Gastroesophageal sphincter (tissue), 3 donors: ENCODE results near the gene ARID5B.

ENCODE experiments used
- EP300 ChIP-seq: sonication (generic); formaldehyde crosslinking; IDR thresholded peaks from one replicate; pipeline ENCODE4 v1.6.1; 2017; ENCODE audit warnings: antibody characterized with exemption, mild to moderate bottlenecking
- POLR2AphosphoS5 ChIP-seq: sonication (generic); formaldehyde crosslinking; IDR thresholded peaks from one replicate; pipeline ENCODE4 v1.6.1; 2017; ENCODE audit warnings: antibody characterized with exemption
- TF ChIP-seq, protein P1 (sequence below), 4 experiments: fragments of 200-600 bp in 2 of 4; fragments of 450-650 bp in 2 of 4; sonication (generic) in 1 of 4; IDR thresholded peaks; one replicate each; pipeline ENCODE4 v1.5.1; 2017 to 2019; ENCODE audit warnings: antibody characterized with exemption in 4 of 4, mild to moderate bottlenecking in 2 of 4, moderate library complexity in 2 of 4

DNA sequence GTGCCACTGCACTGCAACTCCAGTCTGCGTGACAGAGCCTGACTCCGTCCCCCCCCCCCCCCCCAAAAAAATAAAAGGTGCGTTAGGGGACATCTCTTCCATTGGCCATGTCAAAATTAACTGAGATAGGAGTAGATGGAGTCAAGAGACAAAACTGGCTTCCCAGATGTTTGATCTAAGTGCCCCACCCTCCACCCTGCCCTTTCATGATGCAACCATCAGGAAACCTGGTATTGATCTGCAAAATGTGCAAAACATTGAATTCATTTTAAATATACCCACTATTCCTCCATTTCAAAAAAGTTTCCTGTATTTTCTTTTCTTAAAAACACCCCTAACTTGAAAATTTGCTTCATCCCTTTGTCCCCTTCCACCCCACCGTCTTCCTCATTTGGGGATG is 17.5 kb downstream of the ARID5B start:
- no peak for TF ChIP-seq POLR2AphosphoS5
- TF ChIP-seq EP300: no peak
- TF ChIP-seq, protein P1, sequence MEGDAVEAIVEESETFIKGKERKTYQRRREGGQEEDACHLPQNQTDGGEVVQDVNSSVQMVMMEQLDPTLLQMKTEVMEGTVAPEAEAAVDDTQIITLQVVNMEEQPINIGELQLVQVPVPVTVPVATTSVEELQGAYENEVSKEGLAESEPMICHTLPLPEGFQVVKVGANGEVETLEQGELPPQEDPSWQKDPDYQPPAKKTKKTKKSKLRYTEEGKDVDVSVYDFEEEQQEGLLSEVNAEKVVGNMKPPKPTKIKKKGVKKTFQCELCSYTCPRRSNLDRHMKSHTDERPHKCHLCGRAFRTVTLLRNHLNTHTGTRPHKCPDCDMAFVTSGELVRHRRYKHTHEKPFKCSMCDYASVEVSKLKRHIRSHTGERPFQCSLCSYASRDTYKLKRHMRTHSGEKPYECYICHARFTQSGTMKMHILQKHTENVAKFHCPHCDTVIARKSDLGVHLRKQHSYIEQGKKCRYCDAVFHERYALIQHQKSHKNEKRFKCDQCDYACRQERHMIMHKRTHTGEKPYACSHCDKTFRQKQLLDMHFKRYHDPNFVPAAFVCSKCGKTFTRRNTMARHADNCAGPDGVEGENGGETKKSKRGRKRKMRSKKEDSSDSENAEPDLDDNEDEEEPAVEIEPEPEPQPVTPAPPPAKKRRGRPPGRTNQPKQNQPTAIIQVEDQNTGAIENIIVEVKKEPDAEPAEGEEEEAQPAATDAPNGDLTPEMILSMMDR (IDR thresholded peaks at IDR 0.05): no peak
